Naive B cell (primary cell): ENCODE data around the gene TENM4. TPM values are rescaled to one million over a fixed set of nuclear protein-coding genes. Genes with fewer than 3 reads are reported as not detected.

Experiments used
- ATAC-seq, 2 donors: fragments of 150-1000 bp; cut with Tn5 transposase; 2 replicates each; pipeline ENCODE4 v1.10.0; 2021; ENCODE audit warnings: low read depth in 2 of 2, mild to moderate bottlenecking in 2 of 2, moderate library complexity in 2 of 2
- DNase-seq: peaks from one replicate; pipeline ENCODE4 v3.0.0; 2022
- H3K27ac Mint-ChIP-seq, 6 donors: one replicate each; pipeline ENCODE4 v1.8.0; 2020 to 2022; ENCODE audit warnings: mild to moderate bottlenecking in 6 of 6, mixed read lengths in 6 of 6, moderate library complexity in 5 of 6, inconsistent platforms in 2 of 6
- H3K27me3 Mint-ChIP-seq, 3 donors: one replicate each; pipeline ENCODE4 v1.8.0; 2021 to 2022; ENCODE audit warnings: mixed read lengths in 3 of 3, mild to moderate bottlenecking in 1 of 3
- H3K36me3 Mint-ChIP-seq, 2 donors: one replicate each; pipeline ENCODE4 v1.8.0; 2020 to 2022; ENCODE audit warnings: mixed read lengths in 2 of 2, inconsistent platforms in 1 of 2, mild to moderate bottlenecking in 1 of 2
- H3K4me1 Mint-ChIP-seq, 3 donors: one replicate each; pipeline ENCODE4 v1.8.0; 2020 to 2022; ENCODE audit warnings: mixed read lengths in 3 of 3, inconsistent platforms in 1 of 3, mild to moderate bottlenecking in 1 of 3, moderate library complexity in 1 of 3
- H3K4me3 Mint-ChIP-seq, 8 donors: one replicate each; pipeline ENCODE4 v1.8.0; 2020 to 2022; ENCODE audit warnings: mild to moderate bottlenecking in 8 of 8, mixed read lengths in 8 of 8, moderate library complexity in 8 of 8, inconsistent platforms in 2 of 8
- H3K9me3 Mint-ChIP-seq, 7 donors: one replicate each; pipeline ENCODE4 v1.8.0; 2020 to 2022; ENCODE audit warnings: mixed read lengths in 7 of 7, mild to moderate bottlenecking in 5 of 7, inconsistent platforms in 2 of 7, moderate library complexity in 1 of 7
- polyA plus RNA-seq, 6 donors: library from polyadenylated mRNA; unstranded; fragments of 300-500 nt; fragmentation: Illumina TruSeq; gene quantifications; one replicate each; pipeline ENCODE4 v1.2.3, GENCODE V29; 2021; ENCODE audit warnings: low read depth in 6 of 6

The TENM4 gene
- polyA plus RNA-seq, 6 donors from 2014 or later, result 3.8 TPM; not detected in 5

GRCh38 chr11:79467761-79468160 lies 26.9 kb upstream of the TENM4 start:
- no peak overlapping the region for H3K27ac Mint-ChIP-seq
- no peaks in the 10 kb centered on the region for H3K4me1 Mint-ChIP-seq
- no peaks in the 10 kb centered on the region for H3K36me3 Mint-ChIP-seq
- ATAC-seq (no peak), DNase-seq (no peak)
- peaks cover 0 to 4% (median 0%) of the 10 kb centered on the region in 7 donors for H3K9me3 Mint-ChIP-seq
- H3K27me3 Mint-ChIP-seq, result peaks cover 25 to 35% (median 30%) of the 10 kb centered on the region in 3 donors
- no peak overlapping the region for H3K4me3 Mint-ChIP-seq

- Mint-ChIP-seq H3K27me3 (peaks cover 21 to 27% (median 25%) of the 10 kb centered on the region in 3 donors), H3K9me3 (peaks cover 0 to 4% (median 0%) of the 10 kb centered on the region in 7 donors), H3K4me1 (no peaks in the 10 kb centered on the region), H3K4me3 (no peak overlapping the region), H3K27ac (no peak overlapping the region), H3K36me3 (no peaks in the 10 kb centered on the region)
- ATAC-seq (no peak), DNase-seq (no peak)
These were observed 25.6 kb upstream of the TENM4 start for GRCh38 chr11:79466411-79466810.

- Mint-ChIP-seq H3K36me3 (no peaks in the 10 kb centered on the region), H3K27me3 (peaks cover 18 to 31% (median 20%) of the 10 kb centered on the region in 3 donors), H3K4me3 (no peak overlapping the region), H3K4me1 (no peaks in the 10 kb centered on the region), H3K27ac (no peak overlapping the region), H3K9me3 (peaks cover 0 to 1% (median 0%) of the 10 kb centered on the region in 7 donors)
- no peak for DNase-seq
- ATAC-seq, result no peak
These were observed 24.3 kb upstream of the TENM4 start for GRCh38 chr11:79465160-79465559.

GRCh38 chr11:79461666-79462645 lies 21.1 kb upstream of the TENM4 start:
- Mint-ChIP-seq H3K36me3 (no peaks in the 10 kb centered on the region), H3K4me3 (no peak overlapping the region), H3K27ac (peak overlapping the region in 1 of 6 donors; percentile 67), H3K27me3 (peaks cover 20 to 25% (median 21%) of the 10 kb centered on the region in 3 donors), H3K4me1 (no peaks in the 10 kb centered on the region), H3K9me3 (no peaks in the 10 kb centered on the region)
- DNase-seq (no peak), ATAC-seq (no peak)

- Mint-ChIP-seq H3K27me3 (peaks cover 26 to 31% (median 29%) of the 10 kb centered on the region in 3 donors), H3K4me3 (no peak overlapping the region), H3K27ac (no peak overlapping the region), H3K4me1 (no peaks in the 10 kb centered on the region), H3K9me3 (peaks cover 0 to 3% (median 0%) of the 10 kb centered on the region in 7 donors), H3K36me3 (no peaks in the 10 kb centered on the region)
- no peak for DNase-seq
- ATAC-seq, result no peak
These were observed 20.3 kb upstream of the TENM4 start for GRCh38 chr11:79461144-79461543.

- no peaks in the 10 kb centered on the region for H3K4me1 Mint-ChIP-seq
- no peak overlapping the region for H3K4me3 Mint-ChIP-seq
- peaks cover 23 to 44% (median 41%) of the 10 kb centered on the region in 3 donors for H3K27me3 Mint-ChIP-seq
- peaks cover 0 to 3% (median 0%) of the 10 kb centered on the region in 7 donors for H3K9me3 Mint-ChIP-seq
- no peak overlapping the region for H3K27ac Mint-ChIP-seq
- no peaks in the 10 kb centered on the region for H3K36me3 Mint-ChIP-seq
- ATAC-seq, result no peak
- no peak for DNase-seq
These were observed 17.9 kb upstream of the TENM4 start for GRCh38 chr11:79458709-79459108.

- DNase-seq, result no peak
- Mint-ChIP-seq H3K9me3 (peaks cover 0 to 5% (median 0%) of the 10 kb centered on the region in 7 donors), H3K4me1 (no peaks in the 10 kb centered on the region), H3K36me3 (no peaks in the 10 kb centered on the region), H3K27ac (no peak overlapping the region), H3K4me3 (no peak overlapping the region), H3K27me3 (peaks cover 23 to 45% (median 44%) of the 10 kb centered on the region in 3 donors)
- no peak for ATAC-seq
These were observed 15.7 kb upstream of the TENM4 start for GRCh38 chr11:79456501-79456900.

- no peak overlapping the region for H3K4me3 Mint-ChIP-seq
- DNase-seq (no peak), ATAC-seq (no peak)
- H3K9me3 Mint-ChIP-seq, result peaks cover 0 to 6% (median under 1%) of the 10 kb centered on the region in 7 donors
- H3K4me1 Mint-ChIP-seq, result no peaks in the 10 kb centered on the region
- no peak overlapping the region for H3K27ac Mint-ChIP-seq
- H3K36me3 Mint-ChIP-seq, result no peaks in the 10 kb centered on the region
- H3K27me3 Mint-ChIP-seq, result peaks cover 26 to 40% (median 35%) of the 10 kb centered on the region in 3 donors
These were observed 12.8 kb upstream of the TENM4 start for GRCh38 chr11:79453617-79454016.

GRCh38 chr11:79449040-79449439 lies 8.2 kb upstream of the TENM4 start:
- Mint-ChIP-seq H3K27ac (no peak overlapping the region), H3K9me3 (peaks cover 0 to 6% (median 2%) of the 10 kb centered on the region in 7 donors), H3K4me1 (no peaks in the 10 kb centered on the region), H3K4me3 (no peak overlapping the region), H3K36me3 (no peaks in the 10 kb centered on the region), H3K27me3 (peaks cover 18 to 35% (median 29%) of the 10 kb centered on the region in 3 donors)
- no peak for ATAC-seq
- no peak for DNase-seq

GRCh38 chr11:79447038-79447786 lies 6.4 kb upstream of the TENM4 start:
- H3K4me1 Mint-ChIP-seq, result no peaks in the 10 kb centered on the region
- DNase-seq (no peak), ATAC-seq (no peak)
- peak overlapping the region in 1 of 6 donors; percentile 1 for H3K27ac Mint-ChIP-seq
- H3K4me3 Mint-ChIP-seq, result no peak overlapping the region
- H3K27me3 Mint-ChIP-seq, result peaks cover 34 to 47% (median 37%) of the 10 kb centered on the region in 3 donors
- H3K36me3 Mint-ChIP-seq, result no peaks in the 10 kb centered on the region
- H3K9me3 Mint-ChIP-seq, result peaks cover 0 to 12% (median 4%) of the 10 kb centered on the region in 7 donors

- DNase-seq, result no peak
- no peak overlapping the region for H3K27ac Mint-ChIP-seq
- no peak for ATAC-seq
- H3K9me3 Mint-ChIP-seq, result peaks cover 0 to 16% (median 7%) of the 10 kb centered on the region in 7 donors
- H3K4me1 Mint-ChIP-seq, result peaks cover 12 to 16% (median 13%) of the 10 kb centered on the region in 3 donors
- H3K4me3 Mint-ChIP-seq, result no peak overlapping the region
- peaks cover 0 to 11% of the 10 kb centered on the region in 2 donors for H3K36me3 Mint-ChIP-seq
- peaks cover 37 to 48% (median 46%) of the 10 kb centered on the region in 3 donors for H3K27me3 Mint-ChIP-seq
These were observed 4.1 kb upstream of the TENM4 start for GRCh38 chr11:79444923-79445322.

- peaks cover 29 to 40% (median 33%) of the 10 kb centered on the region in 3 donors for H3K4me1 Mint-ChIP-seq
- H3K27me3 Mint-ChIP-seq, result peaks cover 42 to 63% (median 44%) of the 10 kb centered on the region in 3 donors
- H3K36me3 Mint-ChIP-seq, result peaks cover 0 to 11% of the 10 kb centered on the region in 2 donors
- H3K4me3 Mint-ChIP-seq, result peak overlapping the region; percentile 84 to 97 (median 89)
- DNase-seq (peak; percentile 44), ATAC-seq (peak; percentile 40)
- peaks cover 0 to 18% (median 5%) of the 10 kb centered on the region in 7 donors for H3K9me3 Mint-ChIP-seq
- peak overlapping the region; percentile 53 to 97 (median 90) for H3K27ac Mint-ChIP-seq
These were observed 638 bp upstream of the TENM4 start for GRCh38 chr11:79441461-79441875.

GRCh38 chr11:79439886-79440570 lies 802 bp downstream of the TENM4 start:
- H3K4me3 Mint-ChIP-seq, result peak overlapping the region in 7 of 8 donors; percentile 66 to 94 (median 85)
- peaks cover 0 to 22% (median 7%) of the 10 kb centered on the region in 7 donors for H3K9me3 Mint-ChIP-seq
- peaks cover 0 to 11% of the 10 kb centered on the region in 2 donors for H3K36me3 Mint-ChIP-seq
- peak overlapping the region in 1 of 6 donors; percentile 58 for H3K27ac Mint-ChIP-seq
- H3K4me1 Mint-ChIP-seq, result peaks cover 29 to 46% (median 35%) of the 10 kb centered on the region in 3 donors
- peaks cover 48 to 70% (median 50%) of the 10 kb centered on the region in 3 donors for H3K27me3 Mint-ChIP-seq
- no peak for DNase-seq
- ATAC-seq, result no peak
